Measurements from ENCODE around the gene EFL1.
"Not testable (repeated sequence)": the region's sequence is repeated elsewhere in the genome, so short reads cannot be mapped to it uniquely, and the experiment has no call there.

DNA sequence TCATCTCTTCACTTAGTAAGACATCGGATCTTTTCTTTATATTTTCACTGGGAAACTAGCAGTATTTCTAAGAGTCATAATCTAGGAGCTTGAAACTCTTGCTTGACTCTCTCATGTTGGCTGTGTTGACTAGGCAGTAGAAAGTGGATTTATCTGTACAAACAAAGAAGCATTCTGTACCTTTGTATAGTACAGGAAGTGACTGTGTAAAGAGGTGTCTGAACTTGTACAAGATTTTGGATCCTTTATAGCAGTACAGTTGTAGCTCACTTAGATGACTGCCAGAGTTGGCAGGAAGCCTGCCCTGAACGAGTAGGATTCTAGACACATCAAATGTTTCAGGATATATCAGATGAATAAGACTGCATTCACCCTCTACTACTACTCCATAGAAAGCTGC is 5.9 kb upstream of the EFL1 start:
- TF ChIP-seq, protein P1, sequence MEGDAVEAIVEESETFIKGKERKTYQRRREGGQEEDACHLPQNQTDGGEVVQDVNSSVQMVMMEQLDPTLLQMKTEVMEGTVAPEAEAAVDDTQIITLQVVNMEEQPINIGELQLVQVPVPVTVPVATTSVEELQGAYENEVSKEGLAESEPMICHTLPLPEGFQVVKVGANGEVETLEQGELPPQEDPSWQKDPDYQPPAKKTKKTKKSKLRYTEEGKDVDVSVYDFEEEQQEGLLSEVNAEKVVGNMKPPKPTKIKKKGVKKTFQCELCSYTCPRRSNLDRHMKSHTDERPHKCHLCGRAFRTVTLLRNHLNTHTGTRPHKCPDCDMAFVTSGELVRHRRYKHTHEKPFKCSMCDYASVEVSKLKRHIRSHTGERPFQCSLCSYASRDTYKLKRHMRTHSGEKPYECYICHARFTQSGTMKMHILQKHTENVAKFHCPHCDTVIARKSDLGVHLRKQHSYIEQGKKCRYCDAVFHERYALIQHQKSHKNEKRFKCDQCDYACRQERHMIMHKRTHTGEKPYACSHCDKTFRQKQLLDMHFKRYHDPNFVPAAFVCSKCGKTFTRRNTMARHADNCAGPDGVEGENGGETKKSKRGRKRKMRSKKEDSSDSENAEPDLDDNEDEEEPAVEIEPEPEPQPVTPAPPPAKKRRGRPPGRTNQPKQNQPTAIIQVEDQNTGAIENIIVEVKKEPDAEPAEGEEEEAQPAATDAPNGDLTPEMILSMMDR (IDR thresholded peaks at IDR 0.05): not testable (repeated sequence)
- TF ChIP-seq POLR2AphosphoS5 (IDR thresholded peaks at IDR 0.05): not testable (repeated sequence)
